Spleen (tissue), 7 donors: ENCODE results near the gene KDR.

Source experiments
- CTCF ChIP-seq, 11 experiments: fragments of 200-600 bp in 7 of 11; fragments of 450-650 bp in 4 of 11; sonication (generic) in 4 of 11; IDR thresholded peaks in 8 of 11; conservative IDR thresholded peaks in 3 of 11; 1 replicate in 7 of 11; 2 replicates in 4 of 11; pipeline versions ENCODE4 v1.4.0 to v1.8.0; 2016 to 2021; ENCODE audit warnings: antibody characterized with exemption in 11 of 11, inconsistent platforms in 4 of 11, mild to moderate bottlenecking in 1 of 11
- POLR2A ChIP-seq, 3 donors: fragments of 450-650 bp; IDR thresholded peaks; one replicate each; pipeline ENCODE4 v1.5.1; 2017; ENCODE audit warnings: antibody characterized with exemption in 3 of 3, mild to moderate bottlenecking in 1 of 3
- POLR2AphosphoS5 ChIP-seq, 3 donors: sonication (generic); formaldehyde crosslinking; IDR thresholded peaks; one replicate each; pipeline ENCODE4 v1.5.1; 2017; ENCODE audit warnings: antibody characterized with exemption in 3 of 3
- donor health status: DM: no; HTN: no; CAD: no; lungs with moderate emphysema.
- donor health status: DM: no; HTN: no; CAD: no.
- donor health status: DM: no; HTN: no; CAD: no.

DNA sequence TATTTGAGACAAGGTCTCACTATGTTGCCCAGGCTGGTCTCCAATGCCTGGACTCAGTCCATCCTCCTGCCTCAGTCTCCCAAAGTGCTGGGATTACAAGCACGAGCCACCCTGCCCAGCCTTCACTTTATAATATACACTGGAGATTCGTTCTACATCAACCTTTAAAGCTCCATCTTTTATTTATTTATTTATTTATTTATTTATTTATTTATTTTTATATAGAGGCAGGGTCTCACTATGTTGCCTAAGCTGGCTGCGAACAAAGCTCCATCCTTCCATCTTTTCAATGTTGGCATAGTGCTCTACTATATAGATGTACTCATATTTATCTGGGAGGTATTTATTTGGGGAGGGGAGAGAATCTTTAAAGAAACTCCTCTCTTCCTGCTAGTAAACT, 1.7 kb upstream of the KDR start:
- TF ChIP-seq CTCF (IDR thresholded peaks at IDR 0.05 in 8 of 11, conservative IDR thresholded peaks at IDR 0.05 in 3 of 11): no peak
- TF ChIP-seq POLR2AphosphoS5 (IDR thresholded peaks at IDR 0.05): no peak
- TF ChIP-seq POLR2A (IDR thresholded peaks at IDR 0.05): no peak
